Mammary epithelial cell (primary cell): ENCODE results near the gene ZNF212.

Source experiments
- EZH2 ChIP-seq: IDR thresholded peaks from 2 replicates; pipeline ENCODE4 v1.6.1; 2012; ENCODE audit warnings: low read length, inconsistent platforms, borderline replicate concordance
- TF ChIP-seq, protein P1 (sequence below), 2 donors: IDR thresholded peaks in 1 of 2; conservative IDR thresholded peaks in 1 of 2; 2 replicates each; pipeline ENCODE4 v1.5.1; 2011 to 2012; ENCODE audit warnings: inconsistent platforms in 2 of 2, low read length in 2 of 2, mild to moderate bottlenecking in 2 of 2, control low read depth in 1 of 2, low read depth in 1 of 2; ENCODE audit not compliant: insufficient read depth in 1 of 2; ENCODE audit errors: extremely low read depth in 1 of 2

DNA sequence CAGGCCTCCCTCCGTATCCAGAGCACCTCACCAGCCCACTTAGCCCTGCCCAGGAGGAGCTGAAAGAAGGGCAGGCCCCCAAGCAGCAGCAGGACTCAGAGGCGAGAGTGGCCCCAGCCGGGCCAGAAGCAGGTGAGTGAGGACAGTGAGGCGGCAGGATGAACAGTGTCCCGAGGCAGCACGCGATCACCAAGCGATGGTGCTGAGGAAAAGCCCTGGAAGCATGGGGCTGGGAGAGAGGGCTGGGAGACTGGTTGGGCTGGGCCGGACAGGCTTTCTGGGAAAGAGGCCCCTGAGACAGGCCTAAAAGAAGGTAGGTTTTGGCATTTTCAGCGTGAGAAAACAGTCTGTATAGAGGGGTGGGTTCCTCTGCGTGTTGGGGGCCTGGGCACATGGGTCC is 38.9 kb downstream of the ZNF212 start:
- TF ChIP-seq, protein P1, sequence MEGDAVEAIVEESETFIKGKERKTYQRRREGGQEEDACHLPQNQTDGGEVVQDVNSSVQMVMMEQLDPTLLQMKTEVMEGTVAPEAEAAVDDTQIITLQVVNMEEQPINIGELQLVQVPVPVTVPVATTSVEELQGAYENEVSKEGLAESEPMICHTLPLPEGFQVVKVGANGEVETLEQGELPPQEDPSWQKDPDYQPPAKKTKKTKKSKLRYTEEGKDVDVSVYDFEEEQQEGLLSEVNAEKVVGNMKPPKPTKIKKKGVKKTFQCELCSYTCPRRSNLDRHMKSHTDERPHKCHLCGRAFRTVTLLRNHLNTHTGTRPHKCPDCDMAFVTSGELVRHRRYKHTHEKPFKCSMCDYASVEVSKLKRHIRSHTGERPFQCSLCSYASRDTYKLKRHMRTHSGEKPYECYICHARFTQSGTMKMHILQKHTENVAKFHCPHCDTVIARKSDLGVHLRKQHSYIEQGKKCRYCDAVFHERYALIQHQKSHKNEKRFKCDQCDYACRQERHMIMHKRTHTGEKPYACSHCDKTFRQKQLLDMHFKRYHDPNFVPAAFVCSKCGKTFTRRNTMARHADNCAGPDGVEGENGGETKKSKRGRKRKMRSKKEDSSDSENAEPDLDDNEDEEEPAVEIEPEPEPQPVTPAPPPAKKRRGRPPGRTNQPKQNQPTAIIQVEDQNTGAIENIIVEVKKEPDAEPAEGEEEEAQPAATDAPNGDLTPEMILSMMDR (conservative IDR thresholded peaks at IDR 0.05 in 1 of 2, IDR thresholded peaks at IDR 0.05 in 1 of 2; ENCODE audit: extremely low read depth in 1 of 2, insufficient read depth in 1 of 2, low read depth in 1 of 2, low read length in 2 of 2) = no peak
- TF ChIP-seq EZH2 = no peak
